GM18873 (cell line): ENCODE data around the gene UBTD2.
A peak's percentile ranks its signal among the peaks of the same experiment; 100 is the strongest.
"Not testable (repeated sequence)": the region's sequence is repeated elsewhere in the genome, so short reads cannot be mapped to it uniquely, and the experiment has no call there.

Experiments used
- ATAC-seq: cut with Tn5 transposase; IDR thresholded peaks from one replicate; pipeline ENCODE4 v1.9.1; 2021; ENCODE audit warnings: mild to moderate bottlenecking, moderate library complexity, moderate number of reproducible peaks; ENCODE audit not compliant: unreplicated experiment, low FRiP score

The UBTD2 gene

DNA sequence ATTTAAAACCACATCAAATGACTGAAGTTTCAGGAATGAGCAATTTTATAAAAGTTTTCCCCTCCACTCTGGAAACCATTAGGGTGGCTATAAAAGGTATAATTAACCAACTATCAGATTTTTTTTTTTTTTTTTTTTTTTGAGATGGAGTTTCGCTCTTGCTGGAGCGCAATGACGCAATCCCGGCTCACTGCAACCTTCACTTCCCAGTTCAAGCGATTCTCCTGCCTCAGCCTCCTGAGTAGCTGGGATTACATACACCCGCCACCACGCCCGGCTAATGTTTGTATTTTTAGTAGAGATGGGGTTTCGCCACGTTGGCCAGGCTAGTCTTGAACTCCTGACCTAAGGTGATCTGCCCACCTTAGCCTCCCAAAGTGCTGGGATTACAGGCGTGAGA, 77.6 kb downstream of the UBTD2 start:
- not testable (repeated sequence) for ATAC-seq

DNA sequence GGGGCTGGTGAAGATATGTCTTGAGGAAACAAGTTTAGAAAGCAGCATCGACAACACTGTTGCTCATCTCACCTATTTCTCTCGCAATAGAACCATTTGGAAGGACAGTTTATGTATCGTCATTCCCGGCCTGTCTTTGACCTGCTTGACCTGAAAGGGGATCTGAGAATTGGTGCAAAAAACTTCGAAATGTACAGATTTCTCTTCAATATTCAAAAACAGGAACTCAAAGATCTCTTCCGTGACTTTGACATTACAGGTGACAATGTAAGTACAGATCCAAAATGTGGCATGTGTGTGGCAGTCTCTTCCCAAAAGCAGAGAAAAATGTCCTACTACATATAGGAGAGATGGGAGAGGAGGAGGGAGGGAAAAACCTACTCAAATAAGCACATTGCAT, 83.1 kb downstream of the UBTD2 start:
- no peak for ATAC-seq

DNA sequence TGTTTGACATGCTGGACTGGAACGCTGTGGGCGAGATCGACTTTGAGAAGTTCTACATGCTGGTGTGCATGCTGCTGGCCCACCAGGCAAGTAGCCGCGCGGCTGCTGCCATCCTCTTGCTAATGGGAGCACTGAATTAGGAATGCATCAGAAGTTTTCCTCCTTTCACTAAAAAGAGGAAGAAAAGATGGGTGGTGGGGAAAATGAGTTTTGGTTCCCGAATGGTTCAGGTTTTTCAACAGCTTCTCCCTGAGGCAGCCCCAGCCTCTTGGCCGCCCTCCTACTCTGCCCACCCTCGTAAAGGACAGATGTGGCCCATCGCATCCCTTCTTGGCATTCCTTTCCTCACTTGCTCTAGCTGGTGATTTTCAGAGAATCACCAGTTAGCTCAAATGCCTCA, 84.1 kb downstream of the UBTD2 start:
- no peak for ATAC-seq

DNA sequence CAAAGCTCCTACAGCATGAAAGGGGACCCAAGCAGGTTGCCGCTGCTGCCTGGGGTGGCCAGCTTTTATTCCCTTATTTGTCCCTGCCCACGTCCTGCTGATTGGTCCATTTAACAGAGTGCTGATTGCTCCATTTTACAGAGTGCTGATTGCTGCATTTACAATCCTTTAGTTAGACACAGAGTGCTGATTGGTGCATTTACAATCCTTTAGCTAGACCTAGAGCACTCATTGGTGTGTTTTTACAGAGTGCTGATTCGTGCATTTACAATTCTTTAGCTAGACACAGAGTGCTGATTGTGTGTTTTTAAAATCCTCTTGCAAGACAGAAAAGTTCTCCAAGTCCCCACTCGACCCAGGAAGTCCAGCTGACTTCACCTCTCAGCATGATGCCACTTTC, 85.8 kb downstream of the UBTD2 start:
- ATAC-seq, result not testable (repeated sequence)

DNA sequence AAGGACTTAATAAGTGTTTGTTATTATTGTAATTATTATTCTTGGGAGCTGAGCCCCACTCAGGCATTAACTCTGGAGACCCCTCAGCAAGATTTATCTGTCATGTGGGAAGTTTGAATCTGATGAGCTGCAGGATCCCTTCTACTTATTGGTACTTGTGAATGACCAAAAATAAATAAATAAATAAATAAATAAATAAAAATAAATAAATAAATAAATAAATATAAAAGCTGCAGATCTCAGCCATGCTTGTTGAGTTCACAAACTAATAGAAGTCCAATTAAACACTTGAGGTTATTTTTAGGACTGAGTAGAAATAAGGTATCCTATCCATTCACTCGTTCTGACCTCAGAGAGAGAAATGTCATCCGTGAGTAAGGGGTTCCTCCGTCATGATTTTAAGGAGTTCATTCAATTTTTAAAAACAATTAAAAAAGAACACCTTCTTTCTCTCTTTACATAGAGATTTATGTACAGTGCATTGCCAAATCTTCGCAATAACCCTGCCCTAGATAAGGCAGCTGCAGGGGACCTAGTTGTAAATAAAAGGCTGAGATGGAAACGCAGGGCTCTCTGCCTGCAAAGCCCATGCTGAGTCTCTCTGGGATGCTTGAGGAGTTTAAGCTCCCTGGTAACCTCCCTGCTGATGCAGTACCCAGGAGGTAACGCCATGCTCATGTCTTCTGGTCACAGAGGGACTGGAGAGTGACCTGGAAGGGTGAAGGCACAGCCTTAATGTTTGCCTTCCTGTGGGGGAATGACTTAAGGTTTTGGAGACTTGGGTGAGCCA, 88.4 kb downstream of the UBTD2 start:
- no peak for ATAC-seq

DNA sequence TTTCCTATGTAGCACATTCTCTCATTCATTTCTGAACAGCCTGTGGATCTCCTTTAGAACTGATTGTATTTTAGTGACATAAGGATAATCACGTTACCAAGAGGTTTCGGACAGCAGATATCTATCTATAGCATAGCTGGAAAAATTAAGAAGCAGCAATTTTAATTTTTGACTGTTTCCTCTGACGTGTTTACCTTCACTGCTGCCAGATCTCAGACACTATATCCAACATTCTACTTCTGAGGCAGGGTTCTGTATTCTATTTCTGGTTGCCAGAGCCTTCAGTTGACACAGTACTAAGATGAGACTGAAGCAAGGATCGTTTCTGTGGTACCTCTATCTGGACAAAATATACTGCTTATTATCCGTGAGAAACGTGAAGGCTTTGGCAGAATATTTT, 89.7 kb downstream of the UBTD2 start, which contains the start of gene EFCAB9:
Gene EFCAB9 (plus strand): TSS at position 301 of the 400 bp plus-strand sequence. CDS start 1 bp downstream, at position 302.
- no peak for ATAC-seq

DNA sequence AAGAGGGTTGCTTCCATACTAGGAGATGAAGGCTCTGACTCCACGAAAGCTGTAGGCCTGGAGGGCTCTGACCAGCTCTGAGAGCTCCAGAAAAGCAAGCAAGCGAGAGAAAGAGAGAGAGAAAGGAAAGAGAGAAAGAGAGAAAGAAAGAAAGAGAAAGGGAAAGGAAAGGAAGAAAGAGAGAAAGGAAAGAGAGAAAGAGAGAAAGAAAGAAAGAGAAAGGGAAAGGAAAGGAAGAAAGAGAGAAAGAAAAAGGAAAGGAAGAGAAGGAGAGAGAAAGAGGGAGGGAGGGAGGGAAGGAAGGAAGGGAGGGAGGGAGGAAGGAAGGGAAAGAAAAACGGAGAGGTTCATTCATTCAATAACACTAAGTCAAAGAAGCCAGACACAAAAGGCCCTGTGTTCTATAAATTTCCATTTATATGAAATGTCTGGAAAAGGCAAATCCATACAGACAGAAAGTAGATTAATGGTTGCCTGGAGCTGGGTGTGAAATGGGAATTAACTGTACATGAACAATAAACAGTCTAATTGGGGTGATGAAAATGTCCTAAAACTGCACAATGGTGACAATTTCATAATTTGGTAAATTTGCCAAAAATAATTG, 93.8 kb downstream of the UBTD2 start:
- no peak for ATAC-seq

DNA sequence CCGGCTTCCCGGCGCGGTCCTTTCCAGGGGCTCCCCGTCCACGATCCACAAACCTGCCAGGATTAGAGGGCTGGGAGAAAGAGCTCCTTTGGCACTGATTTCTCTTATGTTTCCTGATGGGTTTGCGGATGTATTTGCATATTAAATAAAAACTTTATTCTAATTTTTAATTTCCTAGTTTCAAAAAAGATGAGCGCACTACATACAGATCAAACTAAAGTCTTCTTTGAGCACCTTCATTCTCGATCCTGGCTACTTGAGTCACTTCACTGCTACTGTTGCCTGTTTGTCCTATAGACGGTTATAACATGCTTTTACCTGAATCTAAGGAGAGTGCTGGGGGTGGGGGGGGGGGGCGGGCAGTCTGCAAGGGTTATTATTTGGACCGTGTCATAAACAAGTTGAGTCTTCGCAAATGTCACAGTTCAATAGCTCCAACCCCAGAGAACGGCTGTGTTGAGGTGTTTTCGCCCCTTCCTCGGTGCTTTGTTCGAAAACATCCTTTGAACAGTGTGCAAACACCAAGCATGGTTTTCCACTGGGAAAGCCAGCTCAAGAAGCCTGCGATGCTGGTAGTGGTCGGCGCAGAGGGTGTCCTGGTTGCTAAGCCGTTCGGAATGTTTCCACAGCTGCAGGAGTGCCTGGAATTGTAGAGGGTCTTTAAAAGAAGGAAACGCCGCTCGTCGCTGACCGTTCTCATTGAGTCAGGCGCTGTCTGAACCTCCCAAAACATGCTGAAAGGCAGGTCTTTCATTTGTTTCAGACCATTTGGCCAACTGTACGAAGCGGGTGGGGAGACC, 94.5 kb downstream of the UBTD2 start:
- no peak for ATAC-seq

DNA sequence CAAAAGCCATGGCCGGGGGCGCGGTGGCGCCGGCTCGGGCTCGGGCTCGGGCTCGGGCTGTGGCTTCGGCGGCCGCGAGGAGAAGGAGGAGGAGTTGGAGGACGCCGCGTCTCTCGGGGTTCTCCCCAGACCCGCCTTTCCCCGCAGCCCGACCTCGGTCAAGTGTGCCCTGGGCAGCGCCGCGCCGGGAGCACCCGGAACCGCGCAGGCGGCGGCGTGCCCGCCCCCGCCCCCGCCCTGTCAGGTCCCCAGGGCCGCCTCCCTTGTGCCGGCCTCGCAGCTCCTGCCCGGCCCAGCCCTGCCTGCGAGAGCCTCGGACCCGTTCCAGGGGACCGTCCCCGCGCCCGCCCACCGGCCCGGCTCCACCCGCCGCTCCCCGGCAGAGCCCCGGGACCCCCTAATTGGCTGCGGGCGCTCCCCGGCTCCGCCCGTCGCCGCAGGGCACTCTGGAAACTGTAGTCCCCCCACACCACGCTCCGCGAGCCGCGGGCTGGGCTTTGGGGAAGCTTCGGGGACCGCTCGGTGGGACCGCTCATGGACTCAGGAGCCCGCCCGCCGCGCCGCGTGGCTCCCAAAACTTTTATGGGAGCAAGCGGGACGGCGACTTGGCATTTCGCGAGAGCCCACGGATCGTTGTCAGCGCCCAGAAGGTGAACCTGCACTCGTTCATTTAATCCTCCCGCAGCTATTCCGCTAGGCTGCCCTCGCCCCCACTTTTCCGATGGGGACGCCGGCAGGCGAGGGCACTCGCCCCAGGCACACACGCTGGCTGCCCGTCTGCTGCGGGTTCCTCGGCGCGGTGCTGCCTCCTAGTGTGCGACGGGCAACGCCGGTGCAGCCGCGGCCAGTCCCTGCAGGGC, 95.3 kb downstream of the UBTD2 start, which contains the start of gene STK10:
Gene STK10 (minus strand): TSS at position 192 of the 860 bp plus-strand sequence. CDS start 182 bp downstream, at position 10.
- peak; percentile 65 for ATAC-seq

DNA sequence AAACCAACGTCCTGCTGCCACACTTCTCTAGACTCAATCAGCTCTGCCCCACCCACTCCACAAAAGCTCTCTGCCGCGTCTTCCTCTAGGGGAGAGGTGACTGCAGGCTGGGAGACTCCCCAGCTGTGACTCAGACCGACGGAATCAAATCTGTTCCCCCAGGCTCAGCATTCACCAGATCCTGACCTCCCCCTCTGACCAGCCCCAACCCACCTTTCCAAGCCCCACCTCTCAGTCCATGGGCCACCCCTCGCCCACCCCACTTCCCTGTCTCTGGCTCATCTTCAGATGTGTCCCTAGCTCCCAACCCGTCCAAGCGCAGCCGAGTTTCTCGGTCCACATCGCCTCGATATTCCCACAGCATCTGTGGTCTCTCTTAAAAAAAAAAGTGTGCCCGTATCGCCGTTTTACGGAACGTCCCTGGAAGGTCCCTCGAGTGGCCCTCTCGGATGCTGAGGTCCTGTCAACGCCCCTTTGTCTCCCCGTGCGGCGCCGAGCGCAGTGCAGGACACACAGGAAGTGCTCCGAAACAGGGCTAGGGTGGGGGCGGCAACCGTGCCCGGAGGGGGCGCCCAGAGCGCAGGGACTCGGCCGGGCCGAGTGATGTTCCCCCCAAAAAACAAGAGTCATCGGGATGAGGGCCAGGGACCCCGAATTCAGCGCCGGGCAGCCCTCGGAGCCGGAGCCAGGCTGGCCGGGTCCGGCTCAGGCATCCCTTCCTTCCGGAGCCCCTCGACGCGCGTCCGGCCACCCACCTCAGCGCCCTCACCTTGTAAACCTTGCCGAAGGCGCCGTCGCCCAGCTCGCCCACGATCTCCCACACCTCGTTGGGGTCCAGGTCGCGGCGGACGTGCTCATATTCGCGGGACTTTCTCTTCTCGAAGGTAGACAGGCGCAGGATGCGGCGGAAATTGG, 96.2 kb downstream of the UBTD2 start:
- ATAC-seq, result peak; percentile 24

DNA sequence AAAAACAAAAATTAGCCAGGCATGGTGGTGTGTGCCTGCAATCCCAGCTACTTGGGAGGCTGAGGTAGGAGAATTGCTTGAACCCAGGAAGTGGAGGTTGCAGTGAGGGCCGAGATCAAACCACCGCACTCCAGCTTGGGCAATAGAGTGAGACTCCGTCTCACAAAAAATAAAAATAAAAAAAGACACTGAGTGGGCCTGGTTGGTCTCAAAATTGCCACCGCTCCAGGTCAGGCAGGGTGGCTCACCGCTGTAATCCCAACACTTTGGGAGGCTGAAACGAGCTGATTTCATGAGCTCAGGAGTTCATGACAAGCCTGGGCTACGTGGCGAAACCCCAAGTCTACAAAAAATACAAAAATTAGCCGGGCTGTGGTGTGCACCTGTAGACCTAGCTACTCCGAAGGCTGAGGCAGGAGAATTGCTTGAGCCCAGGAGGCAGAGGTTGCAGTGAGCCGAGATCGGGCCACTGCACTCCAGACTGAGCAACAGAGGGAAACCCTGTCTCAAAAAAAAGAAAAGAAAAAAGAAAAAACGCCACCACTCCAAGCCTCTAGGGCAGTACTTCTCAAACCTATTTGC, 97.4 kb downstream of the UBTD2 start:
- no peak for ATAC-seq

DNA sequence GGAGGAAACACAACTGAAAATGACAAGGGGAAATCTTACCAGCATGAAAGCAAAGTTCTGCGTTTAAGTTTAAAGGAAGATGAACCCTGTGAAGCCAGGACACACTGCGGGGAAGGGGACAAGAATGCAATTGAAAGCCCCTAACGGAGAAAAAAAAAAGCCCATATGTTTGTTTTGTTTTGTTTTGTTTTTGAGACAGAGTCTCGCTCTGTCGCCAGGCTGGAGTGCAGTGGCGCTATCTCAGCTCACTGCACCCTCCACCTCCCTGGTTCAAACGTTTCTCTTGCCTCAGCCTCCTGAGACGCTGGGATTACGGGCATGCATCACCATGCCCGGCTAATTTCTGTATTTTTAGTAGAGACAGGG, 98.5 kb downstream of the UBTD2 start:
- no peak for ATAC-seq

DNA sequence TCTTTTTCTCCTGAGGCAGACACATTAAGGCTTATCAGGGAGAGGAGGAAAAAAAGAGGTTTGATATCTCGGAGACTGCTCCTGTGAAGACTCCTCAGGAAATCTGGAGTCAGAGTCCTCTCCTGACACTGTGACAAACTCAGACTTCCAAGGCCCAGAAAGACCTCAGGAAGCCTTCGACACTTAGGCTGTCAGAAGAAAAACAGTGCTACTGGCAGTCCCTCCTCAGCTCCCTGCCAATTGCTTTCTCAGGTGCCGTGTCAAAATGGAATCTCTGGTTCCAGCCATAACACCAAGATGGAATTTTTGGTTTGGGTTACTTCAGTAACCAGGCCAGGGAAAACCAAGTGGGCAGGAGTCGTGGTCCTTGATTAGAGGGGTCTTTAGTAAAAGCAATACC, 99.7 kb downstream of the UBTD2 start:
- ATAC-seq, result no peak

DNA sequence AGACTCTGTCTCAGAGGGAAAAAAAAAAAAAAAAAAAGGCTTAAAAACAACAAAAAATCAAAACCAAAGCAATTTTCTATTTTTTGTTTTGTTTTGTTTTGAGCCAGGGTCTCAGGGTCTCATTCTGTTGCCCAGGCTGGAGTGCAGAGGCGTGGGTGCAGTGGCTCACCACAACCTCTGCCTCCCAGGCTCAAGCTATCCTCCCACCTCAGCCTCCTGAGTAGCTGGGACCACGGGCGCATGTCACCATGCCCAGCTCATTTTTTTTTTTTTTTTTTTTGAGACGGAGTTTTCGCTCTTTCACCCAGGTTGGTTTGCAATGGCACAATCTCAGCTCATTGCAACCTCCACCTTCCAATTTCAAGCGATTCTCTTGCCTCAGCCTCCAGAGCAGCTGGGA, 101.3 kb downstream of the UBTD2 start:
- no peak for ATAC-seq

DNA sequence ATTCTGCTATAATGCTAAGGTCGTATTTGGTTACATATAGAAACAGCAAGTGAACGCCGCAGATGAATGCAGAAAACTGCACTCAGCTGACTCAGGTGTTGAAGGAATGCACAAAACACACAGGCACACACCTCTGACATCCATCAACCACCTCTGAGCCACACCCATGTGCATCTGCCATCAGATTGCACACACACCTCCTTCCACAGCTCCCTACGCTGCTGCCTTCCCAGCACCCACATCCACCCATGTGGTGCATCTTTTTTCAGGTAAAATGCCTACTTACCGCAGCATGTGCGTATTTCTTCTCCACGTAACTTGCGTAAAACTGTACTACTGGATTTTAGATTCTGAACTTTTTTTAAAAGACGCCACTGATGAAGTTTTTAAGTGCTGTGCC, 102.6 kb downstream of the UBTD2 start:
- no peak for ATAC-seq

DNA sequence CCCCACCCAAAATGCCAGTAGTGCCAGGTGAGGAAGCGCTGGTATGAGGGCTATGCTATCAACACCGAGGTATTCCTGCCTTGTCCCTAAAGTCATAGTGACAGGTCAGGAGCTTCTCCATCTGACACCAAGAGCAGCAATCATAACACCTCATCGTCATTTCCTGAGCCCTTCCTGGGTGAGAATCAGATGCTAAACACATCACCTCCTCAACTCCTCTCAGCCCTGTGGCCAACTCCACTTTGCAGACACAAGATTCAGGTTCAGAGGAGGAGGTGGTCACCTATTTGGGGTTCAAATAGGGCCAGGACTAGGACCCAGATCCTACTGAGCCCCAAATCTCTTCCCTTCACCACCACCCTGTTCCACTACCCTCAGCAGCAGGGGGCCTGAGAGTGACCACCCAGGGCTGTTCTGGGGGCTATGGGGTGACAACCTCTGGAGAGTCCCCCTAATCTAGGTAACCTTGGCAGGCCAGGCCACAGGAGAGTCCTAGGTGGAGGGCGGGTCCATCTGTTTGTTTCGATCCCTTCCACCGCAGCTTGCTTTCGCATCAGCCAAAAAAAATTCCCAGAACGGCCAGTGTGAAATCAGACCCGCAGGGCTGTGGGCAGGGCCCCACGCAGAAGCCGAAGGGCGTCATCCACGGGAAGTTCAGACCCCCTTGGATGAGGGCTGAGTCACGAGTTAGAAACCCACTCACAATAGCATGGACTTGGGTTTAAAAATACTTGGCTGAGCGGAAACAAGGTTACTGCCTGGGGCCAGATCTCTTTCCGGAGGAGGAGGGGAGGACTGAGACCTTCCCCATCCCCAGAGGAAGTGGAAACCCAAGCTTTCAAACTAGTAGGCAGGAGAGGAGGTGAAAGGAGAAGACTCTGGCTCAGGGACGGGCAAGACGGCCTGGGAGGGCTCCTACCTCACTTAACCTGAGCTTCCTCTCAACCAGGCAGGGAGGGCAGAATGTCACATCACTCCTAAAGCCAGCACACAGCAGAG, 104.3 kb downstream of the UBTD2 start:
- ATAC-seq, result no peak

DNA sequence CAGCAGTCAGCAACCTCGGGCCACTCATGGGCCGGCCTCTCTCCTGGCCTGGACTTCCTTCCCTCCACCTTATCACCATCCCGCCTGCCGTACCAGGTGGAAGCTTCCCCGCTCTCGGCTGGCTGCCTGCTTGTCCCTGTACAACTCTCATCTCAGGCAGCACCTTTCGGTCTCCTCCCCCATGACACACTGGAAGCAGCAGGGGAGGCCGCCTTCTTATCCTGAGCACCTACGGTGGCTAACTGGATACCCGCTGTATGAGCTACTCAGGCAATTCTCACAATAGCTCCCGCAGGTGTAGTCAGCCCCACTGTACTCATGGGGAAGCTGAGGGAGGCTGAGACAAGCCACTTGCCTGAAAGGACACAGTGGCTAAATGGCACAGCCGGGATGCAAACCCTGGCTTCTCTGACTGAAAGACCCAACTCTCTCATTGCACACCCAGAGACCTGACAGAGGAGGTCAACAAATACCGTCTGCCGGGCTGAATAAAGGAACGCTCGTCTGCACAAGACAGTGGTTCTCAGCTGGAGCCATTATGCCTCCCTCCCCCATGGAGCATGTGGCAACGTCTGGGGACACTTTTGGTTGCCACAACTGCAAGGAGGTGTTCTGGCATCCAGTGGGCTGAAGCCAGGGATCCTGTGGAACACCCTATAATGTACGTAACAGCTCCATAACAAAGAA, 105.1 kb downstream of the UBTD2 start:
- ATAC-seq, result no peak
